Astrocyte of the cerebellum (primary cell): ENCODE results near the gene CLDN1.

ENCODE experiments used
- DNase-seq: peaks from one replicate; pipeline ENCODE4 v3.0.0-alpha.2; 2011; ENCODE audit warnings: low read depth
- H3K4me3 ChIP-seq: 2 replicates; pipeline ENCODE4 v1.5.1; 2011; ENCODE audit warnings: mild to moderate bottlenecking, low read depth, low read length, moderate library complexity
- in situ Hi-C: cut with HindIII; loops from 2 replicates; pipeline ENCODE4 v1.10.0; 2017; ENCODE audit warnings: low sequenced_read_pairs
- TF ChIP-seq, protein P1 (sequence below): IDR thresholded peaks from 2 replicates; pipeline ENCODE4 v1.5.1; 2012; ENCODE audit warnings: low read length, low read depth, moderate library complexity, mild to moderate bottlenecking; ENCODE audit errors: missing control alignments

Gene CLDN1

DNA sequence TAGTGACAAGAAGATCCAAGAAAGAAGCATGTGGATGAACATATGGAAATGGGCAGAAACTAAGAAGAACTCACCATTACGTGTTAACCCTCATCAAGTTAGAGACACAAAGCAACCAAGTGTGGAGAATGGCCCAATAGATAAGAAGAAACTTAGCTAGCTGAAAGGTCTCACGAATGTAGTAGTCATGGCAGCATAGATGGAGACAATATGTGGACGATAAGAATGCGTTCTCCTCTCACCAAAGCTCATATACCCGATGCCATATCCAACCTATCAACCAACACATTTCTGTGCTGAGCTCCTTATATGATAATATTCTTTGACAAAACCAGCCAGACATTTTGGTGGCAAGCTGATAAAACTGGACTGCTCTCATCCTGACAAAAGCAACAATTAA lies 15.1 kb upstream of the CLDN1 start:
- in situ Hi-C loops: no loop called here
- TF ChIP-seq, protein P1, sequence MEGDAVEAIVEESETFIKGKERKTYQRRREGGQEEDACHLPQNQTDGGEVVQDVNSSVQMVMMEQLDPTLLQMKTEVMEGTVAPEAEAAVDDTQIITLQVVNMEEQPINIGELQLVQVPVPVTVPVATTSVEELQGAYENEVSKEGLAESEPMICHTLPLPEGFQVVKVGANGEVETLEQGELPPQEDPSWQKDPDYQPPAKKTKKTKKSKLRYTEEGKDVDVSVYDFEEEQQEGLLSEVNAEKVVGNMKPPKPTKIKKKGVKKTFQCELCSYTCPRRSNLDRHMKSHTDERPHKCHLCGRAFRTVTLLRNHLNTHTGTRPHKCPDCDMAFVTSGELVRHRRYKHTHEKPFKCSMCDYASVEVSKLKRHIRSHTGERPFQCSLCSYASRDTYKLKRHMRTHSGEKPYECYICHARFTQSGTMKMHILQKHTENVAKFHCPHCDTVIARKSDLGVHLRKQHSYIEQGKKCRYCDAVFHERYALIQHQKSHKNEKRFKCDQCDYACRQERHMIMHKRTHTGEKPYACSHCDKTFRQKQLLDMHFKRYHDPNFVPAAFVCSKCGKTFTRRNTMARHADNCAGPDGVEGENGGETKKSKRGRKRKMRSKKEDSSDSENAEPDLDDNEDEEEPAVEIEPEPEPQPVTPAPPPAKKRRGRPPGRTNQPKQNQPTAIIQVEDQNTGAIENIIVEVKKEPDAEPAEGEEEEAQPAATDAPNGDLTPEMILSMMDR: no peak
- H3K4me3 ChIP-seq: no peak overlapping the region
- DNase-seq: no peak

DNA sequence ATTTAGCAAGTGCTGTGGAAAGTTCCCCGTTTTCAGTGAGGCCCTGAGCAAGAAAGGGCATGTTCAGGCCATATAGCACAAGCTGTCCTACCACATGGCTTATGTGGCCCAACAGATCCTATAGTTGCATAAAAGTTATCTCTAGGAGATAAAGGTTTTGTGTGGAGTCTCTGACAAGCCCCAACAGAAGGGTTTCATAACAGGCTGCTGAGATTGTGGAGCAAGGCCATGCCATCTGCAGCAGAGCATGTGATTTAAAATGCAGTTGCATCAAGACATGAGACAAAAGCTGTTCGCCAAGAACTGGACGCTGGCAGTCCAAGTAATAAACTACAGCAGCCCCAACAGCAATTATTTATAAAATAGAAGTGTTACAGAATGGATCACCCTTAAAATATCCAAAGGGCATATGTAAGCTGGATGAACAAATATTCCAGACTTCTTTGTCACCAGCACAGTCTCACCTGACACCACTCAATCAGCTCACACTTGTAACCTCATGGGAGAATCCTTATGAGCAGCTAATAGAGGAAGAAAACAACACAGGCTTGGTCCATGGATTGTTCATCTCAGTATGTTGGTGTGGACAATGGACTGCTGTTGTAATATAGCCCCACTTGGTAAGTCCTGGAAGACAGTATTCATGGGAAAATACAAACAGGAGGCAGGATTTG lies 14.4 kb upstream of the CLDN1 start:
- H3K4me3 ChIP-seq: no peak overlapping the region
- in situ Hi-C loops: no loop called here
- TF ChIP-seq, protein P1: no peak
- no peak for DNase-seq

DNA sequence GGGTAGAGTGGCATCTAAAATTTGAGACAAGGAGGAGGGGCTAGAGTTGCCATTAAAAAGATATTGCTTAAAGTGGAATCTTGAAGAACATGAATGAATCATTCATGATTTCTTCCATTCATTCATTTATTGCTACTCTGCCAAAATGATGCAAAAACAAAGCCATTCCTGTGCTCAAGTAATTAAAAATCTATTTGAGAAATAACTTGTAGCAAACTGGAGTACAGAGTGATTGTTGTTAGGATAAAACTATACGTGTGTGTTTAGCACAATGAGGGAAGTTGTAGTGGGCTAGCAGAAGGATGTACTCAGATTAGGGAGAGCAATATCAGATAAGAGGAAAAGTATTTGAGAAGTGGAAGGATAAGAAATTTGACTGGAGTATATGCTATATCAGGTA lies 11.7 kb upstream of the CLDN1 start:
- no peak for DNase-seq
- H3K4me3 ChIP-seq: no peak overlapping the region
- in situ Hi-C loops: no loop called here
- TF ChIP-seq, protein P1: no peak

DNA sequence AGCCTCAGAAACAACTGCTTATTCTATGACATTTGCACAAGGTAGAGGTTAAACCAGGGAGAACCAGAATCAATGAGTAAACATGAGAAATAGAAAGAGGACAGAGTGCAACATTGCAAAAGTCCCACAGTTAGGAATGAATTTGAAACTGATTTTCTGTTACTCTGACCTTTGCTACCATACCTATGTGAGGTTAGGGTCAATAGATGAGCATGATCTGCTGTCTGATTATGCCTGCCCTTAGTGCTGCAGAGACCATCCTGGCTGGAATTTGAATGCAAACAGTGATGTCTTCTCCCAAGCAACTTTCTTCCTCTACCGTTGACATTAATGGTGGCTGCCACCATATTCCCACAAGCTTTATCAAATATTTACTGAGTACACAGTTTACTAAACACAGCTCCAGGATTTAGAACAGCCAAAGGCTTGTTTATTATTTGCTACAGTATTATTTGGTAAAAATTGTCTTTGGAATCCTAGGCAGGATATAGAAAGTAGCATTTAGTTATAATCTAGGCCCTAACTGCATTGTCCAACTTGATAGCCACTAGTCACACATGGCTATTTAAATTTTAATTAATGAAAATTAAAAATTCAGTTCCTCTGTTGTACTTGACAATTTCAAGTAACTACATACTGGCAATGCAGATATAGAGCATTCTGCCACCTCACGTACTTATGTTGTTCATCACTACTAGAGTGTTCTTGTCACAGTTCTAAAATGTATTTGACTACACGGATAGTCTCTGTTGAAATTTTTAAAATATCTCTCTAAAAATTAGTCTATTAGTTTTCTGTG lies 8.9 kb upstream of the CLDN1 start:
- DNase-seq: no peak
- in situ Hi-C loops: no loop called here
- TF ChIP-seq, protein P1: no peak
- no peak overlapping the region for H3K4me3 ChIP-seq

DNA sequence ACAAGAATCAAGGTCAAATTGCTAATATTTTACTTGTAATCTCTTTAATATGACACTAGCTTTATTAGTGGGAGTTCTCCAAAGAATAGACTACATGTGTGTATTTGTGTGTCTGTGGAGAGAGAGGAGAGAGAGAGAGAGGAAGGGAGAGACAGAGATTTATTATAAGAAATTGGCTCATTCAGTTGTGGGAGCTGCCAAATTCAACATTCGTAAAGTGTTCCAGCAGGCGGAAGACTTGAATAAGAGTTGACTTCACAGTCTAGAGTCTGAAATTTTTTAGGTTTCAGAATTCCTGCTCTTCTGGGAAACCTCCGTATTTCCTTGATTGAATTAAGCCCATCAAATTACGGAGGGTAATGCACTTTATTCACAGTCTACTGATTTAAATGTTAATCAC lies 4.7 kb upstream of the CLDN1 start:
- in situ Hi-C loops: no loop called here
- DNase-seq: peak; percentile 55
- TF ChIP-seq, protein P1: no peak
- no peak overlapping the region for H3K4me3 ChIP-seq

DNA sequence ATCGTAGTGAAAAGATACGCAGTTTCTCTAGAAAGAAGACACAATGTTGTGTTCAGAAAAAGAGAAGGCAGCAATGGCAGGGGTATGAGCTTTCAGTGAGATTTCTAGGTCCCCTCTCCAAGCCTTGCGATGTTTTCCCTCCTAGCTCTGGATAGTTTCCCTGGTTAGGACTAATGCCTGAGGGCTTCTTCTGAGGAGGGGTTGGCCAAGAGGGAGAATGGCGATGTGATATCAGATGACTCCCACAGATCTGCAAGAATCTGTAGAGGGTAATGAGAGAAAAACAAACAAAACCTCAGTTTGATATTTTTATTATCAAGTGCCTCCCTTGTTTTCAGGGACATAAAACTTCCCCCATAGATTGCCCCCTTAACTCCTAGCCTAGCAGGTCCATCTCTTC lies 4.1 kb upstream of the CLDN1 start:
- TF ChIP-seq, protein P1: no peak
- in situ Hi-C loops: no loop called here
- no peak for DNase-seq
- H3K4me3 ChIP-seq: no peak overlapping the region
